HEK293T (cell line): ENCODE results near the gene LRFN4.

Experiments used
- CTCF ChIA-PET: fragments of 350-600 bp; formaldehyde crosslinking; extraction: SDS; loops from one replicate; lab custom pipeline; 2021; ENCODE audit warnings: antibody characterized with exemption, inconsistent platforms; lab: Yijun Ruan, JAX
- POLR2A ChIA-PET: fragments of 350-600 bp; formaldehyde crosslinking; extraction: SDS; loops from one replicate; lab custom pipeline; 2020; ENCODE audit warnings: antibody characterized with exemption, inconsistent platforms; lab: Yijun Ruan, JAX
- DNase-seq: peaks from one replicate; pipeline ENCODE4 v3.0.0; 2012; ENCODE audit warnings: mixed read lengths; ENCODE audit errors: extremely low spot score
- ARNT ChIP-seq: fragments of 450-650 bp; IDR thresholded peaks from 2 replicates; pipeline ENCODE4 v1.6.1; 2017; ENCODE audit warnings: mild to moderate bottlenecking
- BHLHE40 ChIP-seq: fragments of 450-650 bp; IDR thresholded peaks from 2 replicates; pipeline ENCODE4 v1.6.1; 2016; ENCODE audit warnings: mild to moderate bottlenecking, moderate library complexity, borderline replicate concordance
- CTBP1 ChIP-seq: fragments of 450-650 bp; IDR thresholded peaks from 2 replicates; pipeline ENCODE4 v1.6.1; 2016; ENCODE audit warnings: borderline replicate concordance
- ELF4 ChIP-seq: fragments of 450-650 bp; IDR thresholded peaks from 2 replicates; pipeline ENCODE4 v1.6.1; 2017; ENCODE audit warnings: antibody characterized with exemption
- FOXA1 ChIP-seq: fragments of 450-650 bp; IDR thresholded peaks from 2 replicates; pipeline ENCODE4 v1.6.1; 2016; ENCODE audit warnings: mild to moderate bottlenecking
- FOXK2 ChIP-seq: fragments of 450-650 bp; IDR thresholded peaks from 2 replicates; pipeline ENCODE4 v1.6.1; 2016; ENCODE audit warnings: mild to moderate bottlenecking
- FOXM1 ChIP-seq: fragments of 450-650 bp; IDR thresholded peaks from 2 replicates; pipeline ENCODE4 v1.6.1; 2017; ENCODE audit warnings: mild to moderate bottlenecking, borderline replicate concordance
- HDGF ChIP-seq: fragments of 450-650 bp; IDR thresholded peaks from 2 replicates; pipeline ENCODE4 v1.6.1; 2017; ENCODE audit warnings: antibody characterized with exemption, borderline replicate concordance
- L3MBTL2 ChIP-seq: fragments of 450-650 bp; conservative IDR thresholded peaks from 2 replicates; pipeline ENCODE4 v1.6.1; 2016; ENCODE audit warnings: mild to moderate bottlenecking
- LEF1 ChIP-seq: fragments of 450-650 bp; IDR thresholded peaks from 2 replicates; pipeline ENCODE4 v1.6.1; 2017; ENCODE audit warnings: mild to moderate bottlenecking, borderline replicate concordance
- NFRKB ChIP-seq: fragments of 450-650 bp; IDR thresholded peaks from 2 replicates; pipeline ENCODE4 v1.6.1; 2016; ENCODE audit warnings: mild to moderate bottlenecking, moderate library complexity
- SP1 ChIP-seq: fragments of 450-650 bp; IDR thresholded peaks from 2 replicates; pipeline ENCODE4 v1.6.1; 2017
- SUZ12 ChIP-seq: fragments of 450-650 bp; IDR thresholded peaks from 2 replicates; pipeline ENCODE4 v1.6.1; 2016; ENCODE audit warnings: mild to moderate bottlenecking
- TARDBP ChIP-seq: fragments of 450-650 bp; IDR thresholded peaks from 2 replicates; pipeline ENCODE4 v1.6.1; 2016
- ZNF384 ChIP-seq: fragments of 450-650 bp; IDR thresholded peaks from 2 replicates; pipeline ENCODE4 v1.6.1; 2016
- TF ChIP-seq, protein P1 (sequence below): fragments of 450-650 bp; IDR thresholded peaks from 2 replicates; pipeline ENCODE4 v1.6.1; 2016

The LRFN4 gene

DNA sequence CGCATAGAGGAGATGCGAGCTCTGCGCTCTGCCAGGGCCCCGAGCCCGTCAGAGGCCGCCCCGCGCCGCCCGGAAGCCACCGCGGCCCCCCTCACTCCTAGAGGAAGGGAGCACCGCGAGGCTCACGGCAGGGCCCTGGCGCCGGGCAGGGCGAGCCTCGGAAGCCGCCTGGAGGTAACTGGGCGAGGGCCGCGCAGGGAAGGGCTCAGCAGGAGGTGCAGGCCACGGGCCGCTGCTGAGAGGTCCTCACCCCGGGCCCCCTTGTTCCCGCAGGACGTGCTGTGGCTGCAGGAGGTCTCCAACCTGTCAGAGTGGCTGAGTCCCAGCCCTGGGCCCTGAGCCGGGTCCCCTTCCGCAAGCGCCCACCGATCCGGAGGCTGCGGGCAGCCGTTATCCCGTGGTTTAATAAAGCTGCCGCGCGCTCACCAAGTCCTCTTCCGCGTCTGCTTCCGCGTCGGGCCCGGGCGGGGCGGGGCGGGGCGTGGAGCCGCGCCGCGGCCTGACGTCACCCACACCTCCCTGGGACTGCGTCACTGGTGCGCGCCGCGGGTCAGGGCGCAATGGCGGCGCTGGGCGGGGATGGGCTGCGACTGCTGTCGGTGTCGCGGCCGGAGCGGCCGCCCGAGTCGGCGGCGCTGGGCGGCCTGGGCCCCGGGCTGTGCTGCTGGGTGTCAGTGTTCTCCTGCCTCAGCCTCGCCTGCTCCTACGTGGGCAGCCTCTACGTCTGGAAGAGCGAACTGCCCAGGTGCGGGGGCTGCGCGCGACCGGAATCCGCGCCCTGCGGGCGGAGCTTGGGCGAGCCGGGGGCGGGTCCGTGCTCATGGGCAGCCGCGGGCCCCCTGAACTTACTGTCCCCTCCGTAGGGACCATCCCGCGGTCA lies 13.7 kb upstream of the LRFN4 start, which contains the start of gene RCE1:
TSS of gene RCE1 (plus strand) at position 546 of the 880 bp plus-strand sequence. CDS start at position 561, 15 bp downstream.
- TF ChIP-seq FOXM1: 0 out of 2 replicates have a peak, but pooled peaks have one; percentile 6
- TF ChIP-seq CTBP1: no peak
- TF ChIP-seq ELF4: peak; percentile 48; the same call in 1 of the 2 replicates
- TF ChIP-seq LEF1: peak; percentile 63; the same call in 1 of the 2 replicates
- ChIA-PET POLR2A (interaction anchor here (0.6 to 5.7 kb wide), 14 partner anchors 9 to 498 kb away, joined by 3 to 63 read pairs (median 3); partner anchors contain the start of gene RBM4), CTCF (no interaction called here)
- peak; percentile 96 for DNase-seq

DNA sequence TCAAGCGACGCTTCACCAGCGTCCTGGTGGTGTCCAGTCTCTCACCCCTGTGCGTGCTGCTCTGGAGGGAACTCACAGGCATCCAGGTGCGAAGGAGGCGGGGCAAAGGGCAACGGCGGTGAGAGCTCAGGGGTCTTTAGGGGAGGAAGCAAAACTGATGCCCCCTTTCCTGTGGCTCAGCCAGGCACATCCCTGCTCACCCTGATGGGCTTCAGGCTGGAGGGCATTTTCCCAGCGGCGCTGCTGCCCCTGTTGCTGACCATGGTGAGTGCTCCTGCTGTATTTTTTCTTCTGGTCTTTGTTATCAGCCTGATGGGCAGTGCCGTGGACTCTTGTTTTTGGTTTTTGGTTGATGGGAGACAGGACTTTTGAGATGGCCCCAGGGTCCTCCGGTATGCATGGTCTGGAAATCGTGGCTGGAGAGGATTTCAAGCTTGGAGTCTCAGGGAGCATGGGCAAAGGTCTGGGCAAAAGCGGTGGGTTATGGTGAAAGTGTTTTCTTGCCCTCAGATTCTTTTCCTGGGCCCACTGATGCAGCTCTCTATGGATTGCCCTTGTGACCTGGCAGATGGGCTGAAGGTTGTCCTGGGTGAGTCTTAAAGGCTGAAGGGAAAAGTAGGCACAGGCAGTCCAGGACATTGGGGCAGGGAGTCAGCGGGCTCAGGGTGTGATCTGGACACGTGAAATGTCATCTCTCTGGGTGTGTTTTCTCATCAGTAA lies 12.9 kb upstream of the LRFN4 start:
- ChIA-PET CTCF (no interaction called here), POLR2A (interaction anchor here (0.6 to 5.7 kb wide), 10 partner anchors 10 to 498 kb away, joined by 3 to 63 read pairs (median 3); no protein-coding TSS in a partner anchor)
- DNase-seq: no peak
- TF ChIP-seq ARNT: no peak
- no peak for TF ChIP-seq L3MBTL2
- no peak for TF ChIP-seq NFRKB
- no peak for TF ChIP-seq ELF4
- no peak for TF ChIP-seq BHLHE40
- TF ChIP-seq SUZ12: no peak
- TF ChIP-seq, protein P1, sequence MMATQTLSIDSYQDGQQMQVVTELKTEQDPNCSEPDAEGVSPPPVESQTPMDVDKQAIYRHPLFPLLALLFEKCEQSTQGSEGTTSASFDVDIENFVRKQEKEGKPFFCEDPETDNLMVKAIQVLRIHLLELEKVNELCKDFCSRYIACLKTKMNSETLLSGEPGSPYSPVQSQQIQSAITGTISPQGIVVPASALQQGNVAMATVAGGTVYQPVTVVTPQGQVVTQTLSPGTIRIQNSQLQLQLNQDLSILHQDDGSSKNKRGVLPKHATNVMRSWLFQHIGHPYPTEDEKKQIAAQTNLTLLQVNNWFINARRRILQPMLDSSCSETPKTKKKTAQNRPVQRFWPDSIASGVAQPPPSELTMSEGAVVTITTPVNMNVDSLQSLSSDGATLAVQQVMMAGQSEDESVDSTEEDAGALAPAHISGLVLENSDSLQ: no peak
- no peak for TF ChIP-seq CTBP1
- TF ChIP-seq HDGF: no peak
- TF ChIP-seq FOXA1: no peak
- TF ChIP-seq FOXM1: no peak

GRCh38 chr11:66844496-66845142 lies 12.2 kb upstream of the LRFN4 start:
- POLR2A ChIA-PET: interaction anchor here (1.7 to 5.7 kb wide), 3 partner anchors 9 to 131 kb away, joined by 8 to 63 read pairs (median 29); no protein-coding TSS in a partner anchor
- CTCF ChIA-PET: interaction anchor here (1.0 kb wide), 1 partner anchor 133 kb away, joined by 3 read pairs; no protein-coding TSS in a partner anchor
- TF ChIP-seq FOXK2: no peak
- TF ChIP-seq ARNT: no peak
- TF ChIP-seq ZNF384: no peak
- no peak for TF ChIP-seq CTBP1
- TF ChIP-seq SP1: no peak
- DNase-seq: no peak

DNA sequence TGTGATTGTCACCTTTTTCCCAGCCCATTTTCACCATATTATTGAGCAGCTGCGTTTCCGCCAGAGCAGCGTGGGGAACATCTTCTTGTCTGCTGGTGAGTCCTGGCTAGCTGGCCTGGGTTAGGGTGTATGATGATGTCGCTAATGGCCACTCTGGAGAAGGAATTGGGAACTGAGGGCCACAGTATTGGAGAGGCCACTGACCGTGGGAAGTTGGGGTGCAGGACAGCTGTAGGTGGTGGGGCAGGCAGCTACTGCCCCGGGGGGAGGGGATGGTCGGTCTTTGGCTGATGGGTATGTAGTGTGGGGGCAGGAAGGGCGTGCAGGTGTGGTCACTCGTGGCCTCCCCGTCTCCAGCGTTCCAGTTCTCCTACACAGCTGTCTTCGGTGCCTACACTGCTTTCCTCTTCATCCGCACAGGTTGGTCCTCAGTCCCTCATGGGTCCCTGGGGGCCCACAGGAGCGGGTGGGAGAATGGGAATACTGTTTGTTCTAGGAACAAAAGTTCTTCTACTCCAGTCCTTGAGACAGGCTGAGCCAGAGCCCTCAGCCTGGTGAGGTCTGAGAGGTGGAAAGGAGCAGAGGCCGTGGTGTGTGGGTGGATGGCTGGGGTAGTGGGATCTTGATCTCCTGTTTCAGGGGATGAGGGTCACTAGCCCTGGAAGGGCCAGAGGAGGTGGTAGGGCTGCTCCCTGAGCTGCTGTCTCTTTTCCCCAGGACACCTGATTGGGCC lies 11.6 kb upstream of the LRFN4 start:
- DNase-seq: no peak
- ChIA-PET CTCF (interaction anchor here (1.0 kb wide), 1 partner anchor 132 kb away, joined by 3 read pairs; no protein-coding TSS in a partner anchor), POLR2A (interaction anchor here (5.7 kb wide), 1 partner anchor 9 kb away, joined by 63 read pairs; no protein-coding TSS in a partner anchor)

GRCh38 chr11:66845876-66846212 lies 11.0 kb upstream of the LRFN4 start:
- POLR2A ChIA-PET: interaction anchor here (0.6 to 5.7 kb wide), 2 partner anchors 8 to 1344 kb away, joined by 4 to 63 read pairs; no protein-coding TSS in a partner anchor
- TF ChIP-seq FOXA1: no peak
- no peak for TF ChIP-seq LEF1
- TF ChIP-seq L3MBTL2: no peak
- TF ChIP-seq CTBP1: no peak
- TF ChIP-seq, protein P1: no peak
- no peak for TF ChIP-seq ZNF384
- no peak for TF ChIP-seq SUZ12
- no peak for TF ChIP-seq TARDBP
- TF ChIP-seq BHLHE40: no peak
- TF ChIP-seq HDGF: no peak
- no peak for TF ChIP-seq FOXM1
- no peak for TF ChIP-seq FOXK2
- TF ChIP-seq NFRKB: no peak
- TF ChIP-seq ELF4: no peak
- no peak for TF ChIP-seq ARNT
- TF ChIP-seq SP1: no peak
- CTCF ChIA-PET: no interaction called here
- no peak for DNase-seq

More for the DNA sequence above, 11.6 kb upstream of the LRFN4 start:
- TF ChIP-seq CTBP1 (no peak), L3MBTL2 (no peak), HDGF (no peak), ZNF384 (no peak), SP1 (no peak), FOXK2 (no peak), SUZ12 (no peak), FOXM1 (no peak), ELF4 (no peak), ARNT (no peak), FOXA1 (no peak)
- TF ChIP-seq, protein P1: no peak
